GM18907 (cell line): ENCODE data around the gene AKAIN1.
A peak's percentile ranks its signal among the peaks of the same experiment; 100 is the strongest.

ENCODE experiments used
- ATAC-seq: cut with Tn5 transposase; IDR thresholded peaks from one replicate; pipeline ENCODE4 v1.9.1; 2021; ENCODE audit warnings: mild to moderate bottlenecking, moderate library complexity; ENCODE audit not compliant: unreplicated experiment

AKAIN1 gene

DNA sequence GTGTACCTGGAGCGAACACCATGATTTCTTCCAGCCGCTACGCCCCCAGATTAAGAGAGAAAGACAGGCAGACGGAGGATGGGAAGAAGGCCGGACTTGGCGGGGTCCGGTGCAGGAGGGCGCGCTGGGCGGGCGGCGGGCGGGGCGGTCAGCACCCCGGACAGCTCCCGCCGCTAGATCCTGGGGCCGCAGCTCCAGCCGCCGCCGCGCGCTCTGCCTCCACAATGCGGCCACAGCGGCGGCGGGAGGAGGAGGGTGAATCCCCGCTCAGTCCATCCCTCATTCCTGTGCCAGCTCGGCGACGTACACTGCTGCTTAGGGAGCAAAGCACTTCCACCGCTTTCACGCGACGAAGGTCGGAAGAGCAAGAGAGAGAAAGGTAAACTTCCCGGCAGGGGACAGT is at the start of gene AKAIN1:
AKAIN1 (minus strand) TSS at position 226 of the 403 bp plus-strand sequence; CDS start at position 22, 204 bp downstream.
- no peak for ATAC-seq

GRCh38 chr18:5244941-5245340 is 47.9 kb upstream of the AKAIN1 start:
- ATAC-seq: no peak

DNA sequence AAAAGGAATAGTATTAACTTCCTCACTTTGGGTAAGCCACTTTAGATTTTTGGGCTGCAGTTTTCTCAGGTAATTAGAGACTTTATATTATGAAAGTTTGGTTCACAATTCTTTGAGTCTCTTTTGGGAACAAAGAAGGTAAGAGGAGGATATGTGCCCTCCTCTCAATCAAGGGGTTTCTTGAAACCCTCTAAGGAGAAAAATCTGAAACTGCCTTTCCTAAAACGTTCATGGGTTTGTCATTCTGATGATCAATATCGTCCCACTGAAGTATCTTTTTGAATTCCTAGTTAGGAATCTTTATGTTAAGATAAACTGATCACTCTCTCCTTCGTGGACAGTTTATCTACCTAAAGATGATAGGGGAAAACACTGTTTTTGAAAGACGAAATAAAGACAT is 42.4 kb upstream of the AKAIN1 start:
- no peak for ATAC-seq

DNA sequence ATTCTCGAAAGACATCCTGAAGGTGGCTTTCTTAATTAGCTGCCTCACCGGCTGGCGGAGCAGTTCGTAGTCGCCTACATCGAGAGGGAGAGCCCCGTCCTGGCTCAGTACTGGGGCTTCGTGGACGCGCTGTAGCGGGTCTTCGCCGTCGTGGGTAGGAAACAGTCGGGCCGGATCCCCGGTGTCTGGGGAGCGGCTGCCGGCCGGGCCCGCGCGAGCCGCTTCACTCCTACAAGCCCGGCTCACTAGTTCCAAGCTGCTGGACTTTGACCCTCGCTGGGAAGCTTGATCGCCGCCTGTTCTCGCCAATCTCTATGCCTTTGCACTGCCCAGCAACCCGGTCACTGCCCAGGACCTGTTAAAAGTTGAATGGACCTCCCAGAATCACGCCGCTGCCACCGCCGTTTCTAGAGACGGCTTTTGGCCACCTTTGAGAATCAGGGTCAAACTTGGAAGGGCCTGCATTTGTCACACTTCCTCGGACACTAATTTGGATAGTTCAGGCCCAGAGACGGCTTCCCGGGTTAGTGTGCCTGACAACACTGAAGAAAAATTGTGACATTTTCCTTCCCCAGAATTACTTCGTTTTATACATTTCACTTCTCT is 41.4 kb upstream of the AKAIN1 start:
- ATAC-seq: peak; percentile 43

DNA sequence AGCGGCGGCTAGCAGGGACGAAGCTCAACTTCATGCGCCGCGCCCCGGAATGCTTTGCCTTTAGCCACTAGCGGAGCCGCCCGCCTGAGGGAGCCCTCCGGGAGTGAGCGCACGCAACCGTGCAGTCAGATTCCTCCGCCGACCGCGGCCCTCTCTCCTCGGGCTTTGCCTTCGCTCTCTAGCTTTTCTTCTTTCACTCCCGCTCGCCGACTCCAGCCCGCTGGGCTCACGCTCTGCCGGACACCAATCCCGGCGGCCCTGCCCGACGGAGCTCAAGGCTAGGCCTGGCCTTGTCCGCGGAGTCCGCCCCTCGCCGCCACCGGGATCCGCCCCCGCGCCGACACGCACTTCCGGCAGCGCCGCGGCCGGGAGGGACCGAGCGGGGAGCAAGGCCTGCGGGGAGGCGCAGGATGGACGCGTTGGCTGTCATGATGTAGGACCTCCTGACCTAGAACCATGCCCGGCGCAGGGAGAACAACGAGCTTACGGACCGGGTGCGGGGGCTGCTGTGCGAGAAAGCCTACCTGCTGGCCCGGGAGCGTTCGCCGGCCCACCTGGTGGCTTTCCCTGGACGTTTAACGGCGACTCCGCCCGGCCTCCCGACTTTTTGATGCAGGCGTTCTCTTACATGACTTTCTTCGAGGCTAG is 40.8 kb upstream of the AKAIN1 start:
- peak; percentile 96 for ATAC-seq

GRCh38 chr18:5237083-5237722 is 40.1 kb upstream of the AKAIN1 start:
- peak; percentile 55 for ATAC-seq

DNA sequence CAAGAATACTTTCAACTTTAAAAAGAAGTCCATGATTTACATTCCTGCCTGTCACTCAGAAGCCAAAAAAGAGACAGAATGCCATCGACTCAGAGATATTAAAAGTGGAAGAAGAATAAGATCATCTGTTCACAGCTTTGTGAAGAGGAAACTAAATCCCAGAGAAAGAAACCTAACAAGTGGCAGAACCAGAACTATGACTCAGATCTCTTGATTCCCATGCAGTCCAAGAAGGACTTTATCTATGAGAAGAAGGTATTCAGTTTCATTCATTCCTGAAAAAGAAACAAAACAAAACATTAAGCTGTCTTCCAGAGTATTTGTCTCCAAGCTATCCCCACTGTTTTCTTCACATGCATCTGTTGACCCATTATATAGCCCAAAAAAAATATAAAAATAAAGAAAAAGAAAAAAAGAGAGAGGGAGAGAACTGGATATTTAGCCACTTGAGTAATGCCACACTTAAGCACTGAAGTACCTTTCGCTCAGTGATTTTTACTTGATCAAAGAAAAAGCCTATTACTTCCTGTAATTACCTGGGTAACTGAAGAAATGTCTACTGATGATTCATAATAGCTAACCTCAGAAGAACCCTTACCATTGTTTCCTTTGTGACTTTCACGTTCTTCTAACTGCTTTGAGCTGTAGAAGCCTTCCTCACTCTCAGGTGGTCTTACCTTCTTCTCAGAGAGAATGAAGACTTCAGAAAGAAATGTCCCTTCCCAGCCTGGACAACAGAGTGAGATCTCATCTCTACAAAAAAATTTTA is 17.7 kb upstream of the AKAIN1 start:
- no peak for ATAC-seq

GRCh38 chr18:5207471-5208150 is 10.6 kb upstream of the AKAIN1 start:
- ATAC-seq: no peak

GRCh38 chr18:5198311-5198710 is 1.3 kb upstream of the AKAIN1 start:
- ATAC-seq: no peak

GRCh38 chr18:5197461-5197860 is 404 bp upstream of the AKAIN1 start:
- no peak for ATAC-seq

GRCh38 chr18:5196253-5197031 is 615 bp downstream of the AKAIN1 start:
- ATAC-seq: no peak

DNA sequence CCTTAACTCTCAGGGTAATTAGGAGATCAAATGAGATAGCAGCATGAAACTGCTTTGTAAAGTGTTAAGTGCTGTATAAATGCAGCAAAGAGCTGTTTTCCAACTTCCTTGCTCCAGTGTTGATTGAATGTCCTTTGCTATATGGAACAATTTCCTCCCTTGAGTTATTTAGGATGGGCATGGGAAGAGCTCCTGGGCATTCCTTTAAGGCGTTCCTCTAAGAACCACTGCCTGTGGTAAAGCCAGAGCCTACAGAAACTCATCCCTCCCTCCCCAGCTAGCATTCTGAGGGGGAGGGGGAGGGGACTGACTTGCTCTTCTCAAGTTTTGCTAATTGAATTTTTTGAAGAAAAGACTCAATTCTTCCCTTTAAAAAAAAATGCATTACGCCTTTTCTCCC is 1.4 kb downstream of the AKAIN1 start:
- ATAC-seq: no peak

- no peak for ATAC-seq
These were observed 16.8 kb downstream of the AKAIN1 start for GRCh38 chr18:5180254-5180653.

DNA sequence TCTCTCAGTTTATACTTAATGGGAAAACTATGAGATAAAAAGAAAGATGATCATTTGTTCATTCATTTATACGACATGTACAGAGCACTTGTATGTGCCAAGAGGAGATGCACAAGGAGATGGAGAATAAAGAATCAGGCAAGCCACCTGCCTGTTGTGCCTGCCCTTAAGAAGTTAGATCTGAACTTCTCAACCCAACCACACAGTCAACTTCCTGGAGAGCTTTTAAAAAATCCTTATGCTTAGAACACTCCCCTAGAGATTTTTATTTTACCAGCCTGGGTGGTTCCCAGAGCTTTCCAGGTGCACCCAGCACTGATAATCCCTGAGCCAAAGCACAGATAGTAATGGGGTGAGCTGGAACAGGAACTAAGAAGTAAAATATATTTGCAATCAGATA is 18.5 kb downstream of the AKAIN1 start:
- ATAC-seq: no peak

- peak; percentile 94 for ATAC-seq
These were observed 21.7 kb downstream of the AKAIN1 start for GRCh38 chr18:5175378-5175777.

- no peak for ATAC-seq
These were observed 23.4 kb downstream of the AKAIN1 start for GRCh38 chr18:5173646-5174045.

DNA sequence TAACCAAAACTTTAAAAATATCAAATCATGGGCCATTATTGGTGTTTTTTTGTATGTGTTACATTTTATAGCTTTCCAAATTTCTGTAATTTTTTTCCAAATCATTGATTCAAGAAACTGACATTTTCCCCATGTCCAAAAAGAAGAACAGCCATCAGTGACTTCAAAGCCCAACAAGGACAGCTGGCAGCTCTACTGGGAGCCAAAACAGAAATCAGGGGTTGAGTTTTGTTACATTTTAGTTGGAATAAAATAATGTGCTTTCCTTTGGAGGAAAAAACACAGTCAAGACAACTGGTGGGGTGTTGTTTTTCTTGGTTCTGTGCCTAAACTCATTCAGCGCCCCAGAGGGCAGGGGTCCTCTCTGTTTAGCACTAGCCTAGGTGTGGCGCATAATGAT is 23.8 kb downstream of the AKAIN1 start:
- no peak for ATAC-seq

DNA sequence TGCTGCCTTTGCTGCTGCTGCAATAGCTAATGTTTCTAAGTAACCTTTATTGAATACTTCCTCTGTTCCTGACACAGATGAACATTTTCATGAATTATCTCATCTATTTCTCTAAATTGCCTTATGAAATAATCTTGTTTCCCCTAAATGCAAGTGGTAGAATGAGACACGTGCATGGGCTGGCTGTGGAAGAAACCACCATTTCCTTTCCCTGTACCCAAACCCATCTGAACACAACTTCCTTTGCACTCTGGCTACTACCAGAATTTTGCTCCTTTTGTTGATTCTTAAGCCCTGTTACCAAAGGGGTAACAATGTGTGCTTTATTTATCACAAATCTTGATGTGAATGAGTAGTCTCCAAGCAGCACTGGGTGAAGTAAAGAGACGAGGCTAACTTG is 29.2 kb downstream of the AKAIN1 start:
- no peak for ATAC-seq

- no peak for ATAC-seq
These were observed 30.3 kb downstream of the AKAIN1 start for GRCh38 chr18:5166606-5167280.

DNA sequence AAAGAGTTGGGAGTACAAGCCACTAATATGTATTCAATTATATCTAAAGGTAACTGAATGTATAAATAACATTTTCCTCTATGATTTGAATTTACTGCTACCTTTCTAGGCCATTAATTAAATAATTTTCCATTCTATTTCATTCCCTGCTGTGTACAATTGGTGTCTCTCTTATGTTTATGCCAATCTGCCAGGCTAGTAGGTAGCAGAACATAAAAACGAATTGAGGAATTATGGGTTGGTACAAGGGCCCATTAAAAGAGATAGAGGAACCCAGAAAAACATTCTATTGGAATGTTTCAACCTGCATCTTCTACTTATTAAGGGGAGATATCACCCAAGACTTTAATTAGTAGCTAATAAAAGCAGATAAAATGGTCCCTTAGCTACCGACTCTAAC is 32.2 kb downstream of the AKAIN1 start:
- no peak for ATAC-seq
